OCI-M2 (cell line): Measurements from ENCODE around the gene PER2.

Experiments
- DNase-seq: peaks from one replicate; lab custom pipeline; 2025; ENCODE audit not compliant: unreplicated experiment; lab: John Stamatoyannopoulos, UW

The PER2 gene

GRCh38 chr2:238233625-238234024, 54.8 kb downstream of the PER2 start:
- DNase-seq, result no peak

- DNase-seq, result no peak
These were observed 56.6 kb downstream of the PER2 start for GRCh38 chr2:238231809-238232208.

GRCh38 chr2:238231251-238231793, 57.1 kb downstream of the PER2 start:
- DNase-seq, result no peak

GRCh38 chr2:238230699-238231098, 57.7 kb downstream of the PER2 start:
- no peak for DNase-seq

GRCh38 chr2:238228700-238229099, 59.7 kb downstream of the PER2 start:
- DNase-seq, result no peak

GRCh38 chr2:238227587-238228032, 60.8 kb downstream of the PER2 start:
- DNase-seq, result no peak

- DNase-seq, result no peak
These were observed 61.5 kb downstream of the PER2 start for GRCh38 chr2:238226698-238227586.

GRCh38 chr2:238225911-238226697, 62.3 kb downstream of the PER2 start:
- no peak for DNase-seq

- DNase-seq, result no peak
These were observed 63.3 kb downstream of the PER2 start for GRCh38 chr2:238225121-238225520.

- DNase-seq, result no peak
These were observed 63.9 kb downstream of the PER2 start for GRCh38 chr2:238224356-238225035.

- no peak for DNase-seq
These were observed 67.4 kb downstream of the PER2 start for GRCh38 chr2:238220892-238221521.

GRCh38 chr2:238220274-238220891, 68.0 kb downstream of the PER2 start:
- no peak for DNase-seq

GRCh38 chr2:238216651-238217184, 71.7 kb downstream of the PER2 start:
- no peak for DNase-seq

GRCh38 chr2:238207006-238207405, 81.4 kb downstream of the PER2 start:
- DNase-seq, result no peak

- DNase-seq, result no peak
These were observed 84.3 kb downstream of the PER2 start for GRCh38 chr2:238203973-238204683.

GRCh38 chr2:238203094-238203972, 85.1 kb downstream of the PER2 start, which contains the start of gene ILKAP:
Gene ILKAP (minus strand): TSS chr2:238203695. CDS start chr2:238203553, 142 bp downstream.
- no peak for DNase-seq

- DNase-seq, result no peak
These were observed 85.9 kb downstream of the PER2 start for GRCh38 chr2:238202326-238203093.
